Dendritic cell treated with granulocyte-macrophage colony-stimulating factor and Interleukin-4, amounts not matched to agents 40 ng/mL and 50 ng/mL, for 4 days (primary cell): ENCODE measurements around the gene TCF3.
A peak's percentile ranks its signal among the peaks of the same experiment; 100 is the strongest.
"Not testable (repeated sequence)": the region's sequence is repeated elsewhere in the genome, so short reads cannot be mapped to it uniquely, and the experiment has no call there.

ENCODE experiments used
- H3K27ac Mint-ChIP-seq: one replicate; pipeline ENCODE4 v1.8.0; 2022; ENCODE audit warnings: mild to moderate bottlenecking, mixed read lengths
- H3K27me3 Mint-ChIP-seq: one replicate; pipeline ENCODE4 v1.8.0; 2022; ENCODE audit warnings: mild to moderate bottlenecking, mixed read lengths
- H3K36me3 Mint-ChIP-seq: one replicate; pipeline ENCODE4 v1.8.0; 2022; ENCODE audit warnings: low read depth, mixed read lengths
- H3K4me1 Mint-ChIP-seq: one replicate; pipeline ENCODE4 v1.8.0; 2022; ENCODE audit warnings: low read depth, mixed read lengths
- H3K4me3 Mint-ChIP-seq: one replicate; pipeline ENCODE4 v1.8.0; 2022; ENCODE audit warnings: mild to moderate bottlenecking, moderate library complexity, mixed read lengths
- H3K9me3 Mint-ChIP-seq: one replicate; pipeline ENCODE4 v1.8.0; 2022; ENCODE audit warnings: mixed read lengths
- intact Hi-C: fragments of 100-400 bp; cut with micrococcal nuclease; formaldehyde crosslinking; loops from one replicate; pipeline ENCODE4 v1.15.0; 2022

TCF3 gene

DNA sequence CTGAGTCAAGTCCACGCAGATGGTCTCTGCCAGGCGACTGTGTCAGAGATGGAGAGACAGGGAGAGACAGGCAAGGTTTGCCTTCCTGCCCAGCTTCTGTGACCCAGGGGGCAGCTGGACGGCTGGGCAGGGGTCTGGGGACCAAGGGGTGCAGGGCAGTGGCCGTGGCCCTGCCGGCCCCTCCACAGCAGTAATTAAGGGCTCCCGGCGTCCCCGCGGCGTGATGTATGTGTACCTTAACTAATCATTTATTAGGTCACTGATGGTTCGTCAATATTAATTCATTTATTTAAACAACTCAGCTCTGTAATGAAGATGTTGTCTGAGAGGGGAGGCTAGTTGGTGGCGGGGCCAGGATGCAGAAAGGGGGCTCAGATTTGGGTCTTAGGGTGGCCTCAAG lies 28.6 kb upstream of the TCF3 start:
- H3K27me3 Mint-ChIP-seq, result peaks cover 54% of the 10 kb centered on the region
- no peaks in the 10 kb centered on the region for H3K36me3 Mint-ChIP-seq
- intact Hi-C loops, result no loop called here

DNA sequence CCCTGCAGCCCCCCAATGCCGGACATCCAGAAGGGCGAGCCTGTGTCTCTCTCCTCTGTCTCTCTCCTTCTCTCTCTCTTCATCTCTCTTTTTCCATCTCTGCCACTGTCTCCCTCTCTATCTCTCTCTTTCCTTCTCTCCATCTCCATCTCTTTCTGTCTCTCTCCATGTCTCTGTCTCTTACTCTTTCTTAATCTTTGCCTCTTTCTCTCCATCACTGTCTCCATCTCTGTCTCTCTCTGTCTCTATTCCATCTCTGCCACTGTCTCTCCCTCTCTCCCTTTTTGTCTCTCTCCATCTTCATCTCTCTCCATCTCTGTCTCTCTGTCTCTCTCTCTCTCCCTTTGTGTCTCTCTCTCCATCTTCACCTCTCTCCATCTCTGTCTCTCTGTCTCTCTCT lies 25.7 kb upstream of the TCF3 start:
- Mint-ChIP-seq H3K27ac (no peak overlapping the region), H3K27me3 (peaks cover 64% of the 10 kb centered on the region), H3K9me3 (no peaks in the 10 kb centered on the region), H3K4me1 (no peaks in the 10 kb centered on the region), H3K4me3 (no peak overlapping the region), H3K36me3 (no peaks in the 10 kb centered on the region)
- intact Hi-C loops, result no loop called here

More for the DNA sequence above, 28.6 kb upstream of the TCF3 start:
- Mint-ChIP-seq H3K27ac (no peak overlapping the region), H3K4me3 (no peak overlapping the region), H3K4me1 (no peaks in the 10 kb centered on the region), H3K9me3 (no peaks in the 10 kb centered on the region)

- H3K4me1 Mint-ChIP-seq, result no peaks in the 10 kb centered on the region
- H3K27ac Mint-ChIP-seq, result no peak overlapping the region
- H3K36me3 Mint-ChIP-seq, result no peaks in the 10 kb centered on the region
- intact Hi-C loops, result no loop called here
- H3K9me3 Mint-ChIP-seq, result no peaks in the 10 kb centered on the region
- H3K27me3 Mint-ChIP-seq, result peaks cover 60% of the 10 kb centered on the region
- no peak overlapping the region for H3K4me3 Mint-ChIP-seq
Measured at GRCh38 chr19:1676351-1677266, 24.2 kb upstream of the TCF3 start.

DNA sequence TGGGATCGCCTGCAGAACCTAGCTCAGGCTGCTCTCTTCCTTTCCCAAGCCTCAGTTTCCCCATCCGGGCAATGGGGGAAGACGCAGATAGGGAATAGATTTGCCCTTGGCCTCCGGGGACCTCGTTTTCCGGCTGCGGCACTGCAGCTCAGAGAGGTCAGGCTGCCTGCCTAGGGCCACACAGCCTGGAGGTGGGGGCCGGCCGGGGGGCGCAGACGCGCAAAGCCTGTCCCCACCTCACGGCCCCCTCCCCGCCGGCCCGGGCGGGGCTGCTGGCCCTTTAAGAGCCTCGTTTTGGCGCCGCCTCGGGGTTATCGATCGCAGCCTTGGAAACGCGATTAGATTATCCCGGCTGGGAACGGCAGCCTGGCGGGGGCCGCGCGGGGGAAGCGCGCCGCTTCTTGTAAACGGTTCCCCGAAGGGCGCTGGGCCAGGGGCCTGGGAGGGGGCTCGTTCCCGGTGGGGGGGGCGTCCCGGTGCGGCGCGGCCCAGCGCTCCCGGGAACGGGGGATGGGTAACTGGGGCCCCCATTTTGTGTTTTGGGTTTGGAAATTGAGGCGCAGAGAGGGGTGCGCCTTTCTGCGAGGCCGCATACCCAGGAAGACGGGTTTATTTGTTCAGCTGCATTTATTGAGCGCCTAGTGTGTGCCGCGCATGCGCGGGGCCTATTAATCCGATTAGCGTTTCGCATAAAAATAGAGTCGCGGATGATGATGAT lies 23.4 kb upstream of the TCF3 start:
- H3K27me3 Mint-ChIP-seq, result peaks cover 63% of the 10 kb centered on the region
- H3K36me3 Mint-ChIP-seq, result no peaks in the 10 kb centered on the region
- intact Hi-C loops, result no loop called here
- no peaks in the 10 kb centered on the region for H3K9me3 Mint-ChIP-seq
- H3K4me3 Mint-ChIP-seq, result no peak overlapping the region
- no peak overlapping the region for H3K27ac Mint-ChIP-seq
- peaks cover 2% of the 10 kb centered on the region for H3K4me1 Mint-ChIP-seq

- Mint-ChIP-seq H3K4me1 (peaks cover 10% of the 10 kb centered on the region), H3K4me3 (no peak overlapping the region), H3K27ac (no peak overlapping the region), H3K9me3 (no peaks in the 10 kb centered on the region), H3K36me3 (no peaks in the 10 kb centered on the region), H3K27me3 (peaks cover 72% of the 10 kb centered on the region)
- intact Hi-C loops, result loop anchor here (5.0 kb wide), 1 partner anchor 67 kb away; the partner anchor contains the start of gene UQCR11
Measured at GRCh38 chr19:1674293-1674679, 21.9 kb upstream of the TCF3 start.

- peaks cover 77% of the 10 kb centered on the region for H3K27me3 Mint-ChIP-seq
- H3K9me3 Mint-ChIP-seq, result no peaks in the 10 kb centered on the region
- no peak overlapping the region for H3K4me3 Mint-ChIP-seq
- no peaks in the 10 kb centered on the region for H3K36me3 Mint-ChIP-seq
- intact Hi-C loops, result loop anchor here (2.0 to 5.0 kb wide), 3 partner anchors 49 to 93 kb away; partner anchors contain the start of gene UQCR11
- peaks cover 13% of the 10 kb centered on the region for H3K4me1 Mint-ChIP-seq
- no peak overlapping the region for H3K27ac Mint-ChIP-seq
Measured at GRCh38 chr19:1673645-1674292, 21.4 kb upstream of the TCF3 start.

DNA sequence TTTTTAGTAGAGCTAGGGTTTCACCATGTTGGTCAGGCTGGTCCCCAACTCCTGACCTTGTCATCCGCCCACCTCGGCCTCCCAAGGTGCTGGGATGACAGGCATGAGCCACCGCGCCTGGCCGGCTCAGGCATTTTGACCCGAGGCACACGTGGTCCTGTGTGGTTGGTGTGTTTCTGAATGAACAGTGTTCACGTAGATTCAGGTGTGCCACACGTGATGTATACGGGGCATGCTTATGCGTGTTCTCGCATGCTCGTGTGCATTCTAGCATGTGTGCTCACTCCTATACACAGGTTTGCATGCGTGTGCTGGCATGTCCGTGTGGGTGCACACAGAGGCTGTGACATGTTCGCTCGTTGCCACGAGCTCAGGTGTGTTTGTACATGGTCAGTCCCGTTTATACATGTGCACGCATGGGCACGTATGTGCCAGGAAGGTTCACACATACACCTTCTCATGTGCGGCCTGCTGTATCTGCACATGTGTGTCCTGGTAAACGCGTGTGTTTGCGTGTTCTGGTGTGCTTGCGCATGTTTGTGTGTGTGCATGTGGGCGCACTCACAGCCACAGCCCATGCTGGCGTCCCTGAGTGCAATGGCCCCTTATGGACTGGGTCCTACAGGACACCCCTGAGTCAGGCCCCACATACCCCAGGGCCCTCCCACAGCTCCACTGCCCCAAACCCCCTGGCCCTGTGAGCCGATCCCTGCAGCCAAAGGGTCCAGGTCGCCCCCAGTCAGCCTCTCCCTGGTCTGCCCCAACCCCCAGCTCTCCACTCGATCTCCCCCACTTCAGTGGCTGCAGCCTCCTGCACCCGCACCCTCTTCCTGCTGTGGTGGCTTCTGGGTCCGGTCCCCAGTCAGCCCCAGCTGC lies 20.6 kb upstream of the TCF3 start:
- peaks cover 21% of the 10 kb centered on the region for H3K4me1 Mint-ChIP-seq

DNA sequence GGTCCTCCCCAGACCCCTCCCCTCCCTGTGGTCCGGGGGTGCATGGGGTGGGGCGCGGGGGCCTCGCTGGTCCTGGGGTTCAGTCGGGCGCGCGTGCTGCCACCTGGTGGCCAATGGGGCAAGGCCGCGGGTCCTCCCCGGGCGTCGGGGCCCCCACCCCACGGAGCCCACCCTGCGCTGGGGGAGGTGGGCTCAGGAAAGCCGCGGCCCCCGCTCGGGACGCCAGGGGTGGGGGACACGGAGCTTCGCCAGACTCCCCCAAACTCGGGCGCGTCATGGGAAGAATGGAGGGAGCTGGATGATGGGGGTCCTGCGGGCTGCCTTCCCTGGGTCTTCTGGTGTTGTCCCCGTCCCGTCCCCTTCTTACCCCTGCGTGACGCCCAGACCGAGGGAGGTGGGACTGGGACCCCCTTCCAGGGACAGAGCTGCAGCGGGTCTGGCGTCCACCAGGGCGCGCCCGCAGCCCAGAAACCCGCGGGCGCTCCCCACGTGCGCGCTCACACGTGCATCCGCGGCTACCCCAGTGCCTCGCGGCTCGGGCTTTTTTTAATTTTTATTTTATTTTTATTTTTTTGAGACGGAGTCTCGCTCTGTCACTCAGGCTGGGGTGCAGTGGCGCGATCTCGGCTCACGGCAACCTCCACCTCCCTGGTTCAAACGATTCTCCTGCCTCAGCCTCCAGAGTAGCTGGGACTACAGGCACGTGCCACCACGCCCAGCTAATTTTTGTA lies 19.8 kb upstream of the TCF3 start:
- Mint-ChIP-seq H3K27me3 (peaks cover 77% of the 10 kb centered on the region), H3K4me1 (peaks cover 29% of the 10 kb centered on the region), H3K27ac (no peak overlapping the region), H3K36me3 (no peaks in the 10 kb centered on the region), H3K9me3 (no peaks in the 10 kb centered on the region), H3K4me3 (peak overlapping the region; percentile 53)
- intact Hi-C loops, result loop anchor here (2.0 to 5.0 kb wide), 3 partner anchors 47 to 95 kb away; partner anchors contain the start of gene UQCR11

More for the DNA sequence above, 20.6 kb upstream of the TCF3 start:
- Mint-ChIP-seq H3K27ac (no peak overlapping the region), H3K9me3 (no peaks in the 10 kb centered on the region), H3K36me3 (no peaks in the 10 kb centered on the region), H3K4me3 (no peak overlapping the region), H3K27me3 (peaks cover 78% of the 10 kb centered on the region)
- intact Hi-C loops, result loop anchor here (2.0 to 5.0 kb wide), 3 partner anchors 48 to 94 kb away; partner anchors contain the start of gene UQCR11

GRCh38 chr19:1671716-1672037 lies 19.3 kb upstream of the TCF3 start:
- intact Hi-C loops, result loop anchor here (2.0 to 5.0 kb wide), 3 partner anchors 47 to 95 kb away; partner anchors contain the start of gene UQCR11

DNA sequence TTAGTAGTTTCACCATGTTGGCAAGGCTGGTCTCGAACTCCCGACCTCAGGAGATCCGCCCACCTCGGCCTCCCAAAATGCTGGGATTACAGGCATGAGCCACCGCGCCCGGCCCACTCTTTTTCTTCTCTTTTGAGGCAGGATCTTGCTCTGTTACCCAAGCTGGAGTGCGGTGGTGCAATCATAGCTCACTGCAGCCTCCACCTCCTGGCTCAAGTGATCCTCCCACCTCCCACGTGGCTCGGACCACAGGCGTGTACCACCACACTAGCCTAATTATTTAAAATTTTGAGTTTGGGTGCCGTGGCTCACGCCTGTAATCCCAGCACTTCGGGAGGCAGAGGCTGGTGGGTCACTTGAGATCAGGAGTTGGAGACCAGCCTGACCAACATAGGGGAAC lies 18.3 kb upstream of the TCF3 start:
- H3K27ac Mint-ChIP-seq, H3K36me3 Mint-ChIP-seq, H3K4me3 Mint-ChIP-seq, H3K9me3 Mint-ChIP-seq: not testable (repeated sequence)
- Mint-ChIP-seq H3K27me3 (peaks cover 76% of the 10 kb centered on the region), H3K4me1 (peaks cover 38% of the 10 kb centered on the region)
- intact Hi-C loops, result loop anchor here (5.0 kb wide), 1 partner anchor 63 kb away; the partner anchor contains the start of gene UQCR11

More at GRCh38 chr19:1671716-1672037, 19.3 kb upstream of the TCF3 start:
- Mint-ChIP-seq H3K9me3 (no peaks in the 10 kb centered on the region), H3K36me3 (no peaks in the 10 kb centered on the region), H3K27me3 (peaks cover 75% of the 10 kb centered on the region), H3K27ac (no peak overlapping the region), H3K4me1 (peaks cover 29% of the 10 kb centered on the region), H3K4me3 (peak overlapping the region; percentile 11)

DNA sequence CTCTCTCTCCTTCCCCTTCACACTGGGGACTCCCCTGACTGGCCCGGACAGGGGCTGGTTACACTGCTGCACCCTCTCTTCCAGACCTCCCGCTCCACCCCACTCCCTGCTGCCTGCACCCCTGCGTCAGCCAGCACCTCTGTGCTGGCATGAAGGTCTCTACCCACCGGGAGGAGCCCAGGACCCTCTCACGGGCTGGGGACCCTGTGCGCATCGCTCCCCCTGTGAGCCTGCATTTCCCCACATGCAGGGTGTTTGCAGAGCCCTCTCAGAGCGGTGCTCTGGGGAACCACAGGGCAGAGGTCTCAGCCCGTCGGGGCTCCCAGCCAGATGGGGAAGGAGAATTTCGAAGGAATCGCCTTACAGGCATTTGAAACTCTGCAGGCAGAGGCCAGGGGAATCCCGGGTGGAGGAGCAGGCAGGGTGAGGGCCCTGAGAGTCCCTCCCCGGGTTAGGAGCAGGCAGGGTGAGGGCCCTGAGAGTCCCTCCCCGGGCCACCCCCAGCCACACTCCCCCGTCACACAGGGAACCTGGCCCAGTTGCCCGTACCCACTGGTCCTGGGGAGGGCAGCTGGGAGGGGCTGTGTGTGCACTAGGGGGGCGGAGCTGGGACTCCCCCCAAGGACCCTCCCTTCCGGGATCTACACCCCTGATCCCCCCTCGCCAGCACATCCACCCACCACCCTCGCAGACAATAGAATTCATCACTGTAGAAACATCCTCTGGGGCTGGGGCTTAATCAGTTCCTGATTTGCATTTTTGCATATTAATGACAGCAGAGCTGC lies 16.3 kb upstream of the TCF3 start:
- H3K36me3 Mint-ChIP-seq, result no peaks in the 10 kb centered on the region
- no peaks in the 10 kb centered on the region for H3K9me3 Mint-ChIP-seq
- peaks cover 63% of the 10 kb centered on the region for H3K27me3 Mint-ChIP-seq
- intact Hi-C loops, result loop anchor here (2.0 kb wide), 1 partner anchor 16 kb away; the partner anchor contains the start of gene TCF3
- peak overlapping the region; percentile 35 for H3K4me3 Mint-ChIP-seq
- H3K4me1 Mint-ChIP-seq, result peaks cover 40% of the 10 kb centered on the region
- H3K27ac Mint-ChIP-seq, result peak overlapping the region; percentile 63

DNA sequence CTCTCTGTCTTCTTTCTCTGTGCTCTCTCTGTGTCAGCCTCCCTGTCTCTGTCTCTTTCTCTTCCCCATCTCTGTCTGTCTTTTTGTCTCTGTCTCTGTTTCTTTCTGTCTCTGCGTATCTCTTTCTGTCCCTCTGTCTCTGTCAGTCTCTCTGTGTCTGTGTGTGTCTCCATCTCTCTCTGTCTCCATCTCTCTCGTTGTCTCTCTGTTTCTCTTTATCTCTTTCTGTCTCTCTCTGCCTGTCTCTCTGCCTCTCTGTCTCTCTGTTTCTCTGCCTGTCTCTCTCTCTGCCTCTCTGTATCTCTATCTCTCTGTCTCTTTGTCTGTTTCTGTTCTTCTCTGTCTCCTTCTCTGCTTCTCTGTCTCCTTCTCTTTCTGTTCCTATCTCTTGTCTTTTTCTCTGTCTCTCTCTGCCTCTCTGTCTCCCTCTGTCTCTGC lies 15.7 kb upstream of the TCF3 start:
- peaks cover 40% of the 10 kb centered on the region for H3K4me1 Mint-ChIP-seq
- H3K27ac Mint-ChIP-seq, result peak overlapping the region; percentile 63
- peaks cover 59% of the 10 kb centered on the region for H3K27me3 Mint-ChIP-seq
- no peaks in the 10 kb centered on the region for H3K36me3 Mint-ChIP-seq
- H3K4me3 Mint-ChIP-seq, result peak overlapping the region; percentile 35
- no peaks in the 10 kb centered on the region for H3K9me3 Mint-ChIP-seq
- intact Hi-C loops, result loop anchor here (2.0 kb wide), 1 partner anchor 15 kb away; the partner anchor contains the start of gene TCF3
